Neuronal stem cell (in vitro differentiated cells): Measurements from ENCODE around the gene KRTAP19-1.

Experiments
- DNase-seq: peaks from one replicate; pipeline ENCODE4 v3.0.0-alpha.2; 2013; ENCODE audit warnings: low spot score
- H2AFZ ChIP-seq: one replicate; pipeline ENCODE4 v1.6.1; 2013; ENCODE audit warnings: mild to moderate bottlenecking, low read length, inconsistent platforms
- H2AK5ac ChIP-seq: 2 replicates; pipeline ENCODE4 v1.6.1; 2013; ENCODE audit warnings: low read depth, mild to moderate bottlenecking, inconsistent platforms, low read length, moderate library complexity, mixed read lengths
- H2BK120ac ChIP-seq: 2 replicates; pipeline ENCODE4 v1.6.1; 2013; ENCODE audit warnings: low read depth, mild to moderate bottlenecking, inconsistent platforms, low read length, moderate library complexity, mixed read lengths
- H2BK12ac ChIP-seq: one replicate; pipeline ENCODE4 v1.6.1; 2013; ENCODE audit warnings: low read length, inconsistent platforms
- H2BK15ac ChIP-seq: 2 replicates; pipeline ENCODE4 v1.6.1; 2013; ENCODE audit warnings: mild to moderate bottlenecking, low read length, inconsistent platforms, mixed read lengths
- H2BK5ac ChIP-seq: one replicate; pipeline ENCODE4 v1.6.1; 2013; ENCODE audit warnings: inconsistent platforms, mild to moderate bottlenecking, low read length, moderate library complexity
- H3K14ac ChIP-seq: one replicate; pipeline ENCODE4 v1.6.1; 2013; ENCODE audit warnings: low read length, inconsistent platforms
- H3K18ac ChIP-seq: 2 replicates; pipeline ENCODE4 v1.6.1; 2013; ENCODE audit warnings: low read length, inconsistent platforms
- H3K23ac ChIP-seq: 2 replicates; pipeline ENCODE4 v1.6.1; 2013; ENCODE audit warnings: low read depth, mild to moderate bottlenecking, mixed read lengths, low read length, inconsistent platforms; ENCODE audit not compliant: poor library complexity
- H3K27ac ChIP-seq: replicated peaks from 3 replicates; pipeline ENCODE4 v1.5.1; 2013; ENCODE audit warnings: low read length, inconsistent platforms
- H3K27me3 ChIP-seq, 3 experiments: 2 replicates each; pipeline ENCODE4 v1.6.1; 2013; ENCODE audit warnings: low read length in 3 of 3, mild to moderate bottlenecking in 2 of 3, inconsistent platforms in 1 of 3, low read depth in 1 of 3, mixed read lengths in 1 of 3, moderate library complexity in 1 of 3; ENCODE audit not compliant: control insufficient read depth in 3 of 3, insufficient read depth in 3 of 3
- H3K36me3 ChIP-seq, 2 donors: replicated peaks in 1 of 2; 2 replicates each; pipeline ENCODE4 v1.6.1; 2013; ENCODE audit warnings: low read length in 2 of 2; ENCODE audit not compliant: control insufficient read depth in 2 of 2, insufficient read depth in 2 of 2
- H3K4ac ChIP-seq: 2 replicates; pipeline ENCODE4 v1.6.1; 2013; ENCODE audit warnings: inconsistent platforms, mild to moderate bottlenecking, low read length, moderate library complexity
- H3K4me1 ChIP-seq, 2 donors: 1 replicate in 1 of 2; 2 replicates in 1 of 2; pipeline ENCODE4 v1.6.1; 2013; ENCODE audit warnings: low read length in 2 of 2, low read depth in 1 of 2; ENCODE audit not compliant: control insufficient read depth in 2 of 2, insufficient read depth in 1 of 2
- H3K4me2 ChIP-seq: one replicate; pipeline ENCODE4 v1.6.1; 2013; ENCODE audit warnings: mild to moderate bottlenecking, low read length, inconsistent platforms; ENCODE audit not compliant: insufficient read depth, poor library complexity, severe bottlenecking
- H3K4me3 ChIP-seq, 2 donors: 2 replicates each; pipeline ENCODE4 v1.5.1; 2013; ENCODE audit warnings: low read length in 2 of 2, mild to moderate bottlenecking in 2 of 2, inconsistent platforms in 1 of 2, moderate library complexity in 1 of 2
- H3K79me1 ChIP-seq: one replicate; pipeline ENCODE4 v1.6.1; 2013; ENCODE audit warnings: low read depth, mild to moderate bottlenecking, inconsistent platforms, low read length, moderate library complexity
- H3K9ac ChIP-seq: one replicate; pipeline ENCODE4 v1.6.1; 2013; ENCODE audit warnings: mild to moderate bottlenecking, low read depth, low read length, inconsistent platforms; ENCODE audit not compliant: poor library complexity
- H3K9me3 ChIP-seq, 2 donors: replicated peaks in 1 of 2; 2 replicates each; pipeline versions ENCODE3 to v1.6.1; 2013; ENCODE audit warnings: low read length in 2 of 2, mild to moderate bottlenecking in 2 of 2, inconsistent platforms in 1 of 2, low read depth in 1 of 2, mixed read lengths in 1 of 2, moderate library complexity in 1 of 2; ENCODE audit not compliant: control insufficient read depth in 2 of 2, insufficient read depth in 1 of 2
- H4K8ac ChIP-seq: one replicate; pipeline ENCODE4 v1.6.1; 2013; ENCODE audit warnings: low read depth, mild to moderate bottlenecking, inconsistent platforms, low read length, moderate library complexity
- H4K91ac ChIP-seq: one replicate; pipeline ENCODE4 v1.6.1; 2013; ENCODE audit warnings: low read length, low read depth, mild to moderate bottlenecking, inconsistent platforms; ENCODE audit not compliant: poor library complexity
- WGBS, 2 donors: extraction: QIAGEN DNeasy Blood & Tissue Kit; methylation state at CpG; one replicate each; pipeline ENCODE4 v1.1.7; 2013; ENCODE audit warnings: missing lambda C conversion rate in 2 of 2, mixed read lengths in 1 of 2; ENCODE audit not compliant: insufficient read length in 2 of 2, insufficient replicate concordance in 1 of 2; ENCODE audit errors: extremely low coverage in 2 of 2; 5-methylcytosine and 5-hydroxymethylcytosine counted together

The KRTAP19-1 gene

GRCh38 chr21:30486180-30486579, 6.0 kb upstream of the KRTAP19-1 start:
- Histone ChIP-seq H3K36me3 (no peaks in the 10 kb centered on the region), H2BK15ac (no peak overlapping the region), H3K18ac (no peak overlapping the region), H3K4ac (no peak overlapping the region), H3K27ac (no peak overlapping the region), H3K23ac (no peak overlapping the region), H4K8ac (no peak overlapping the region), H3K27me3 (no peaks in the 10 kb centered on the region), H2BK12ac (no peak overlapping the region), H3K9ac (no peak overlapping the region), H2BK120ac (no peak overlapping the region), H3K79me1 (no peaks in the 10 kb centered on the region), H3K9me3 (peaks cover 0 to 1% of the 10 kb centered on the region in 2 donors), H3K14ac (no peak overlapping the region), H3K4me2 (no peak overlapping the region), H3K4me1 (no peaks in the 10 kb centered on the region), H3K4me3 (peak overlapping the region in 1 of 2 donors; percentile 63), H2AK5ac (no peak overlapping the region), H2BK5ac (no peak overlapping the region), H2AFZ (no peak overlapping the region), H4K91ac (no peak overlapping the region)
- no CpG with 5 or more reads among the region's 2 CpGs for WGBS, 2 donors
- DNase-seq: no peak

- H3K9ac ChIP-seq: no peak overlapping the region
- H3K18ac ChIP-seq: no peak overlapping the region
- H2BK12ac ChIP-seq: no peak overlapping the region
- no peak overlapping the region for H3K23ac ChIP-seq
- H3K79me1 ChIP-seq: no peaks in the 10 kb centered on the region
- no peak overlapping the region for H2AFZ ChIP-seq
- no peak overlapping the region for H3K4ac ChIP-seq
- WGBS, 2 donors: no CpG with 5 or more reads among the region's 2 CpGs
- H3K4me3 ChIP-seq: no peak overlapping the region
- H3K27ac ChIP-seq: no peak overlapping the region
- no peak overlapping the region for H2BK15ac ChIP-seq
- no peak overlapping the region for H2BK5ac ChIP-seq
- H3K4me2 ChIP-seq: no peak overlapping the region
- H2AK5ac ChIP-seq: no peak overlapping the region
- H4K91ac ChIP-seq: no peak overlapping the region
- no peaks in the 10 kb centered on the region for H3K4me1 ChIP-seq
- DNase-seq: no peak
- H2BK120ac ChIP-seq: no peak overlapping the region
- H4K8ac ChIP-seq: no peak overlapping the region
- no peaks in the 10 kb centered on the region for H3K36me3 ChIP-seq
- no peaks in the 10 kb centered on the region for H3K27me3 ChIP-seq
- H3K14ac ChIP-seq: no peak overlapping the region
- peaks cover 0 to 1% of the 10 kb centered on the region in 2 donors for H3K9me3 ChIP-seq
These were observed 2.0 kb upstream of the KRTAP19-1 start for GRCh38 chr21:30482130-30482529.

- Histone ChIP-seq H2AK5ac (no peak overlapping the region), H3K14ac (no peak overlapping the region), H3K4ac (no peak overlapping the region), H3K18ac (no peak overlapping the region), H3K27ac (no peak overlapping the region), H3K9me3 (no peaks in the 10 kb centered on the region), H3K79me1 (no peaks in the 10 kb centered on the region), H3K36me3 (no peaks in the 10 kb centered on the region), H3K23ac (no peak overlapping the region), H4K91ac (no peak overlapping the region), H2BK15ac (no peak overlapping the region), H4K8ac (no peak overlapping the region), H2BK12ac (no peak overlapping the region), H2AFZ (no peak overlapping the region), H2BK5ac (no peak overlapping the region), H3K4me1 (no peaks in the 10 kb centered on the region), H3K27me3 (no peaks in the 10 kb centered on the region), H3K4me3 (no peak overlapping the region), H3K4me2 (no peak overlapping the region), H3K9ac (no peak overlapping the region), H2BK120ac (no peak overlapping the region)
- no peak for DNase-seq
- WGBS, 2 donors: no CpG with 5 or more reads among the region's 4 CpGs
These were observed 908 bp downstream of the KRTAP19-1 start for GRCh38 chr21:30479259-30479658.

GRCh38 chr21:30478004-30478403, 2.2 kb downstream of the KRTAP19-1 start:
- Histone ChIP-seq H3K4me3 (no peak overlapping the region), H3K4me1 (no peaks in the 10 kb centered on the region), H3K4me2 (no peak overlapping the region), H2AK5ac (no peak overlapping the region), H3K14ac (no peak overlapping the region), H3K79me1 (no peaks in the 10 kb centered on the region), H2BK5ac (no peak overlapping the region), H3K9me3 (no peaks in the 10 kb centered on the region), H2BK15ac (no peak overlapping the region), H3K23ac (no peak overlapping the region), H3K36me3 (no peaks in the 10 kb centered on the region), H2BK12ac (no peak overlapping the region), H4K91ac (no peak overlapping the region), H3K18ac (no peak overlapping the region), H3K4ac (no peak overlapping the region), H4K8ac (no peak overlapping the region), H3K9ac (no peak overlapping the region), H3K27ac (no peak overlapping the region), H2AFZ (no peak overlapping the region), H2BK120ac (no peak overlapping the region), H3K27me3 (no peaks in the 10 kb centered on the region)
- no peak for DNase-seq
- WGBS, 2 donors: no CpG with 5 or more reads among the region's 3 CpGs
